C4-2B (cell line): ENCODE results near the gene TDRD9.

Experiments
- H3K27ac ChIP-seq: fragments of 450-650 bp; 2 replicates; pipeline ENCODE4 v1.5.1; 2017
- ZFX ChIP-seq: fragments of 450-650 bp; IDR thresholded peaks from 2 replicates; pipeline ENCODE4 v1.6.1; 2017
- TF ChIP-seq, protein P1 (sequence below): fragments of 450-650 bp; conservative IDR thresholded peaks from 2 replicates; pipeline ENCODE4 v1.5.1; 2017; ENCODE audit warnings: mild to moderate bottlenecking

Gene TDRD9

GRCh38 chr14:104078031-104078455, 149.8 kb downstream of the TDRD9 start:
- H3K27ac ChIP-seq = no peak overlapping the region
- TF ChIP-seq, protein P1, sequence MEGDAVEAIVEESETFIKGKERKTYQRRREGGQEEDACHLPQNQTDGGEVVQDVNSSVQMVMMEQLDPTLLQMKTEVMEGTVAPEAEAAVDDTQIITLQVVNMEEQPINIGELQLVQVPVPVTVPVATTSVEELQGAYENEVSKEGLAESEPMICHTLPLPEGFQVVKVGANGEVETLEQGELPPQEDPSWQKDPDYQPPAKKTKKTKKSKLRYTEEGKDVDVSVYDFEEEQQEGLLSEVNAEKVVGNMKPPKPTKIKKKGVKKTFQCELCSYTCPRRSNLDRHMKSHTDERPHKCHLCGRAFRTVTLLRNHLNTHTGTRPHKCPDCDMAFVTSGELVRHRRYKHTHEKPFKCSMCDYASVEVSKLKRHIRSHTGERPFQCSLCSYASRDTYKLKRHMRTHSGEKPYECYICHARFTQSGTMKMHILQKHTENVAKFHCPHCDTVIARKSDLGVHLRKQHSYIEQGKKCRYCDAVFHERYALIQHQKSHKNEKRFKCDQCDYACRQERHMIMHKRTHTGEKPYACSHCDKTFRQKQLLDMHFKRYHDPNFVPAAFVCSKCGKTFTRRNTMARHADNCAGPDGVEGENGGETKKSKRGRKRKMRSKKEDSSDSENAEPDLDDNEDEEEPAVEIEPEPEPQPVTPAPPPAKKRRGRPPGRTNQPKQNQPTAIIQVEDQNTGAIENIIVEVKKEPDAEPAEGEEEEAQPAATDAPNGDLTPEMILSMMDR = peak; percentile 100
- no peak for TF ChIP-seq ZFX

GRCh38 chr14:104080376-104081260, 152.4 kb downstream of the TDRD9 start:
- no peak for TF ChIP-seq ZFX
- TF ChIP-seq, protein P1 = no peak
- H3K27ac ChIP-seq = no peak overlapping the region

GRCh38 chr14:104081261-104081835, 153.1 kb downstream of the TDRD9 start:
- TF ChIP-seq, protein P1 = no peak
- no peak for TF ChIP-seq ZFX

DNA sequence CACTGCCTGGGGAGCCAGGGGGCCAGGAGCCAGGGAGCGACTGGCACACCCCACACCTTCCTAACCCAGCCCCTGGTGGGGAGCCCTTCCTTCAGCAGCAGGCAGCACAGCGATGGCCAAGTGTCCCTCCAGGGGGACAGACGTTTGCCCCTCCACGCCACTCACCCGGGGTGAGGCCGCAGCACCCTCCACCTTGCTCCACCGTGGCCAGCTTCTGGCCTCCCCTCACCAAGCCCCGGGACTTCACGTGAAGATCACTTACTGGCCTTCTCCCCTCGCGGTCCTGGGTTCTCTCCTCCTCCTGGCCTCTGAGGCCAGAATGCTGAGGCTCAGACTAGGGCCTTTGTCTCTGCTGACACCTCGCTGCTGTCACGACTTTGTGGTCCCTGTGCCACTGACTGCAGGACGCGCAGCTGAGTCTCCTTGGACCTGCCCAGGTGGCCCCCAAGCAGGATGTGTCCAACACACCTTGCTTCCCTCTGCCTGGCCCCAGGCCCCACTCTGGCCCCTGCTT, 153.8 kb downstream of the TDRD9 start:
- no peak overlapping the region for H3K27ac ChIP-seq
- TF ChIP-seq ZFX = no peak
- TF ChIP-seq, protein P1 = no peak

More at GRCh38 chr14:104081261-104081835, 153.1 kb downstream of the TDRD9 start:
- H3K27ac ChIP-seq = no peak overlapping the region

GRCh38 chr14:104082807-104083206, 154.6 kb downstream of the TDRD9 start:
- no peak for TF ChIP-seq ZFX
- TF ChIP-seq, protein P1 = no peak
- no peak overlapping the region for H3K27ac ChIP-seq

- TF ChIP-seq, protein P1 = no peak
- TF ChIP-seq ZFX = no peak
- H3K27ac ChIP-seq = no peak overlapping the region
Observed at GRCh38 chr14:104084251-104085002, 156.2 kb downstream of the TDRD9 start.
